Measurements from ENCODE around the gene RERE.

Gene RERE

GRCh38 chr1:8706291-8706690, 111.1 kb downstream of the RERE start:
- H3K4me3 ChIP-seq (ENCODE audit: control insufficient read depth, low read depth, low read length), result no peak overlapping the region
- TF ChIP-seq CTCF (conservative IDR thresholded peaks at IDR 0.05; ENCODE audit: control insufficient read depth, insufficient read depth, low read depth, low read length), result no peak
- DNase-seq (ENCODE audit: low read depth), result no peak

- TF ChIP-seq CTCF (conservative IDR thresholded peaks at IDR 0.05; ENCODE audit: control insufficient read depth, insufficient read depth, low read depth, low read length), result no peak
- H3K4me3 ChIP-seq (ENCODE audit: control insufficient read depth, low read depth, low read length), result no peak overlapping the region
- DNase-seq (ENCODE audit: low read depth), result no peak
Measured at GRCh38 chr1:8704866-8705506, 112.5 kb downstream of the RERE start.

GRCh38 chr1:8702850-8703810, 114.3 kb downstream of the RERE start:
- peak overlapping the region; percentile 66 for H3K4me3 ChIP-seq (ENCODE audit: control insufficient read depth, low read depth, low read length)
- peak; percentile 87 for DNase-seq (ENCODE audit: low read depth)
- no peak for TF ChIP-seq CTCF (conservative IDR thresholded peaks at IDR 0.05; ENCODE audit: control insufficient read depth, insufficient read depth, low read depth, low read length)

GRCh38 chr1:8702472-8702849, 115.0 kb downstream of the RERE start:
- no peak for TF ChIP-seq CTCF (conservative IDR thresholded peaks at IDR 0.05; ENCODE audit: control insufficient read depth, insufficient read depth, low read depth, low read length)
- peak overlapping the region; percentile 66 for H3K4me3 ChIP-seq (ENCODE audit: control insufficient read depth, low read depth, low read length)
- no peak for DNase-seq (ENCODE audit: low read depth)

- peak overlapping the region; percentile 66 for H3K4me3 ChIP-seq (ENCODE audit: control insufficient read depth, low read depth, low read length)
- no peak for TF ChIP-seq CTCF (conservative IDR thresholded peaks at IDR 0.05; ENCODE audit: control insufficient read depth, insufficient read depth, low read depth, low read length)
- peak; percentile 38 for DNase-seq (ENCODE audit: low read depth)
Measured at GRCh38 chr1:8701794-8702471, 115.5 kb downstream of the RERE start.

DNA sequence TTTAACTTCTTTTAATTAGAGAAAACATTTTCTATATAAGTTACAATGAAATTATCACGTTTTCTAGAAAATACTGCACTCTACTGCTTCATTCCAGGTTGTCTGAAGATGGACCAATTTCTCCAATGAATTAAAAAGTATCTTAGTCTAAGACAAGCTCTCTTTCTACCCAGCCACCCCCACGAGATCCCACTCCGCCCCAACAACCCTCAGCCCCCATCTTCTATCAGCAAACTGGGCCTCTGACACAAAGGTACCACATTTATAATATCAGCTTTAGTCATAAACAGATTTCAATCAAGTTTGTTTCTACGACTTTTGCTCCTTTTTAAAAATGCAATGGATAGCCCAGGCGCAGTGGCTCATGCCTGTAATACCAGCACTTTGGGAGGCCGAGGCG, 117.8 kb downstream of the RERE start:
- TF ChIP-seq CTCF (conservative IDR thresholded peaks at IDR 0.05; ENCODE audit: control insufficient read depth, insufficient read depth, low read depth, low read length), result no peak
- DNase-seq (ENCODE audit: low read depth), result no peak
- no peak overlapping the region for H3K4me3 ChIP-seq (ENCODE audit: control insufficient read depth, low read depth, low read length)
